Activated CD4-positive, alpha-beta T cell treated with anti-CD3 and anti-CD28 coated beads, Interleukin-2, amount 50 U/mL, for 48 hours (primary cell): ENCODE measurements around the gene PDE1C.
"Not testable (repeated sequence)": the region's sequence is repeated elsewhere in the genome, so short reads cannot be mapped to it uniquely, and the experiment has no call there.

Source experiments
- DNase-seq, 2 experiments: peaks; one replicate each; pipeline ENCODE4 v3.0.0-alpha.2; 2020

PDE1C gene

DNA sequence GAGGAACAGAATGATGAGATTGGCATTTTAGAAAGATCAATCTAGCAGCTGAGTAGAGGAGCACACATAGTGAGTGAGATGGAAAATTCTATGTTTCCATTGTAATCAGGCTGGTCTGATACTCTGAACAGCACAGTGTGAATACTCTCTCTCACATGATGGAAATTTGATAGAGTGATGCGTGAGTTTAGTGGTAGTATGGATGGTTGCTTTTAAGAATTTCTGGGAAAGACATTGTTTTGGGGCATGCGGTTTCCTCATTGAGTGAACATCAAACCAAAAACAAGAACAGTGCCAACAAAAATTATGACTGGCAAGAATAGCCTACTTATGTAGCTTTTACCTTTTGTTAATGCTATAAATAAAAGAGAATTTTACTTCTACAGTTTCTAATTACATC lies 183.2 kb downstream of the PDE1C start:
- DNase-seq: no peak

DNA sequence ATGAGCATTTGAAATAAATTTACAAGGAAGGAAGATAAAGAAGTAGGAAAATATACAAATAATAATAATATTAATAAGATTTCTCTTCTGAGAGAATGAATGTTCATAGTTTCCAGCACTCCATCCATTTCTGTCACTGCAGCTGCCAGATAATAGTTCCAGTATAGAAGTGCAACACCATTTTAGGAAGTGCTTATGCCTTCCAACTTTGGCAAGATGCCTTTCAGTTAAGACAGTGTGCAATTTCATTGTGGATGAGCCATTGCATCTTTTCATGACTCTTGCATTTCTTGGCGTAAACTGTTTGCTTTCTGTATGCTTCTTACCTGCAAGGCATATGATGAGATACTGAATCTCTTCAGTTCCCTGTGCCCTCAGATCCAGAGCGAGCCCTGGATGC lies 185.0 kb downstream of the PDE1C start:
- no peak for DNase-seq

DNA sequence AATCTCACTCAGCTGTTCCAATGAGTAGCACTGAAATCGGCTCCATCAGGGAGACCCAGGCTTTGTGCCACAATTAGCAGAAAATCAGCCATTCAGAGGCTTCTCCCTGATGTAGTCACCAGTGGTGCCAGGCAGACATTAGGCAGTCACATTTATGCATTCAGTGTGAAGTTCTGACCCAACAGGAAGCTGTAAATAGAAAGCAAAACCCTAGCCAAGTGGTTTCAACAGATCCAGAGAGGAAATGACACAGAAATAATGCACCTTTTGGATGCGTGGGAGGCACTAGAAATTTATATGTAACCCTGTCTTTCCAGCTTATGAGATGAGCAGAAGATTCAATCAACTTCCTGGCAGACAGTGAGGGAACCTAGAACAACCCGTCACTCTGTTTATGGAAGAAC lies 186.4 kb downstream of the PDE1C start:
- DNase-seq: no peak

DNA sequence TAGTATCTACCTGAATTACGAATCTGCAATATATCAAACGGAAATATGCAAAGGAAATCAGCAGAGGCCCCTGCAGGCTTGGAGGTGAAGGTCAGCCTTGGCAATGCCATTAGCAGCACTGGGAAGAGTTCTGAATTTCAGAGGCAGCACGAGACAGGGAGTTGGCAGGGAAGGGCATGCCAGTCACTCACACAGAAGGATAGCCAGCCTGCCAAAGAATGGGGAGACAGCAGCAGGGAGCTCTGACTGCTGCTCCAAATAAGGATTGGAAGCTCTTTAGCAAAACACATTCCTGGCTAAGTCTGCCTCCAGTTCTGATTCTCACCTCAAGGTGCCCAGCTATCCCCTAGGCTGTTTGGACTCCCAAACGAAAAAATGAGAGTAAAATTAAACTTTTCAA lies 188.0 kb downstream of the PDE1C start:
- no peak for DNase-seq

DNA sequence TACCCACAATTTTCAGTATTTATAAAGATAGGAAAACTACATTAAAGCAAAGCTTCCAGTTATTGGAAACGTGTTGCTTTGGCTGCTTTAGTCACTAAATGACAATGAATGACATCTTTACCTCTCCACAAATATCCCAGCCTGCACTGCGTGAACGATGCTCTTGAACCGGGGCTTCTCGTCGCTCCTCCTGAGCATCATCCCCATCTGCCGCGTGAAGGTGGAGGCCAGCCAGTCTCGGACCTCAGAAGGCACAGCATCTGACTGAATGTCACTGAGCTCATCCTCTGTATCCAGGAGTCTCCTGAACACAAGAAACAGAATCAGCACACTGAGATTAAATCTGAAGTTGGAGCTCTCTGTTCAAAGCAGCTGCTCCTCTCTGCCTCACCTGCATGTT lies 191.3 kb downstream of the PDE1C start:
- DNase-seq: no peak

DNA sequence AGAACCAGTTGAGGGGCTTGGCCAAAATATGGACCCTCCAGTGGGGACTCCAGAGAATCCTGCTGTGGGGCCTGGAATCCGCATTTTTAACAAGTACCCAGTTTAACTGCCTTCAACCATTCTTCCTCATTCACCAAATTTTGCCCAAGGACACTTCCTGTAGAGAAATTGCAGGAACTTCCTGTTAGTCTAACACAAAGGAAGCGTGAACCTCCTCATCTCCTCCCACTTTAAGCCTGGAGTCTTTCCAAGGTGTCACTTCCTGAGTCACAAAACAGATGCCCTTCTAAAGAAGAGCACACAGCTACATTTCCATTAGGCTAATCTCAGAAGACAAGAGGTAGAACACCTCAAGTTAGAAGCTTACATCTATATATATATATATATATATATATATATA lies 194.8 kb downstream of the PDE1C start:
- no peak for DNase-seq

DNA sequence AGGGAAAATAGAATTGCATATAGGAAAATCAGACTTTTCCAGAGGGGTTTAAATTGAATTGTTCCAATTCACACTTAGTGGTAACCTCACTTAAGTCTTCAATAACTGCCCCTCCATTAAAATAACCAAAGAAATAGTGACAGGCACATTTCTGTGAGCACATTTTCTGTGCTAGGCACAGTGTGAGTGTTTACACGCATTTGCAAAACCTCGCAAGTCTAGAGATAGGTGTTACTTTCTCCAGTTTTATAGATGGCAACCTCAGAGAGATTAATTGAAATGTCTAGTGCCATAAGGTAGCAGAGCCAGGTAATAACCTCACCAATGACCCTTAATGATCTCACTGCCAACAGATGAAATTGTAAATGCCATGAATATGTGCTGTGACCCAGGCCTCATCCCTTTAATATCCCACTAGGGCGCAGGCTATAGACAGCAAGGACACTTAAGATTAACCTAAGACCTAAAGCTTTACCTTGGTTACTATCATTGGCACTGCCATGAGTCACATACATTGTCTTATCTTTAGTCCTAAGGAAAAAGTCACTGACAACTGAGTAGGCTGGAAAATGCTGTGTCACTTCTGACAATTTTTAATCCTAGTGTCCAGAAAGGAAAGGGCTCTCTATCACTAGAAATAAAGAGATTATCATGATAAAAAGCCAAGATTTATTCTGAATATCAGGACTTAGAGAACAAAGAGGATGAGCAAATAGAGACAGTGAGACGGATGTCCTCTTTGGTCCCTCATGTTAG lies 195.4 kb downstream of the PDE1C start:
- DNase-seq: no peak

DNA sequence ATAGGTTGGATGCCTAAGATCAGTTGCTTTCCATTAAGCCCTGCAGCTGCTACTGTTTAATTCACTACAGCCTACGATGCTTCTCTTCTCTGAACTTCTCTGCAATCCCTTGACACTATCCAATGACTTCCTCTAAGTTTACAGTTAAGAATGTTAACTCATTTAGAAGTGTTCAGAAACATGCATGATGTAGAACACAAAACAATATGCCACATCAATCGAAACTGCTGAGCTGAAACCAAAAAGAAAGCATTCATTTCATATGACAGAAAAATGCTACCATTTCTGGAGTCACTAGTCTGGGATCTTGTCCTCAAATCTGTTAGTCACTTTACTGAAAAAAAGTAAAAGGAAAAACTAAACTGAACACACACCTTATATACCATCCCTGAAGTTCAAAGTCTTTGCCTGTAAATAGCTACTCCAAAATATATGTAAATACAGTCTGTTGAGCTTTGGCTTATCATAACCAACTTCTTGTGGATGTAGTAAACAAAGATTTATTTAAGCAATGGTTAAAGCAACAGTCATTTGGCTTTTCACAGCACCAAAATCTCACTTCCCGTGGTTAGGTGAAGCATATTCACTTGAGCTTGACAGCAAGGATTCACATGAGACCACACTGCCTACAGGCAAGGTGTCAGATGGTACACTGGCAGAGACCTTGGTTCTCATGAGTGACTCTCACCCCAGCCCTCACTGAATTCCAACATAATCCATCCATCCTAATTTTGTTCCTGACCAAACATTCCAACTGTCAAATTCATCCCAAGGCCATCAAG lies 196.2 kb downstream of the PDE1C start:
- DNase-seq: no peak

DNA sequence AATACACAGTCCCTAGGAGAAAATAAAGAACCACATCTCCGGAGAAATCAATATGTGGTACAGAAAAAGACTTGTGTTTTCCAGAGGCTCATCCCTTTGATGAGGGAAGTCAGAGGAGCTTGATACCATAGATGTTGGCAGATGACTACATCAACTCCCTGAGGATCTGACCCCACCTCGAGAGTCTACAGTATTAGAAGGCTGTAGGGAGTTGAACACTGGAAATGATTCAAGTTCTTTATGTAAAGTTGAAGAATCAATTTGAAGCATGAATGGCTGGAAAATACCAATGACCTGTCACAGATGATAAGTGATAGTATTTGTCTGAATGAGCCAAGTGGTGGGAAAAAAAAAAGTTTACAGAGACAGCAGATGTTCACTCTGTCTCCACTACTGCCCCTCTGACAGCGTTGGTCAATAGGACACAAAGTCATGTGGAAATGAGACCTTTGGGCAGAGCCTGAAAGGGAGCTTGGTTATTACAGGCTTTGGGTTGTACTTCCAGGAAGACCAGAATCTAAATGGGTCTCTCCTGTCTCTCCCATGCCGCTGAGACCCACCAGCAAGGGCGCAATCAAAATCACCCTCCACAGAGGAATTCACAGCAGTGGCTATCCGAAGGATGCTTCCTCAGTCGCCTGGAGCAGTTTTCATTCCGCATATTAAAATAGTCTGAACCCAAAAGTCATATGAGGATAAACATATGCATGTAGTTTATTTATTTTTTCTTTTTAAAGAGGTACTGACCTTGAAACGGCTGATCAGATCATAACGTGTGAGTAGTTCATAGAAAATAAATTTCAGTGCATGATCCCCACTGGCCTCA lies 197.4 kb downstream of the PDE1C start:
- DNase-seq: no peak

DNA sequence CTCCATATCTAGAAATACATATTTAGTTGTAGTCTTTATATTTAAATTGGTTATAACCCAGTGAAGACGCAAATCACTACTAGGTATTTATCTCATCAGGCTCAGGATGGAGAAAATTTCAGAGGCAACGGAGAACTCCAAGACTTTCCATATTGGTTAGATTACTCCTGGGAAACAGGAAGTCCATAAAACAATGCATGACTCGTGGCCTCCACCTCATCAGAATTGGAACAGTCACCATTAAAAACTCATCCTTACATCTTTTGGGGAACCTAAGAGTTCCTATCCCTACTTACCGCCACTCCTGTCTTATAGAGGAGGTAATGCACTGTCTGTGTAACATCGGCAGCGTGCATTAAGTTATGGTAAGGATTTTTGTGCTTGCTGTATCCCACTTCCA lies 205.6 kb downstream of the PDE1C start:
- DNase-seq: no peak

DNA sequence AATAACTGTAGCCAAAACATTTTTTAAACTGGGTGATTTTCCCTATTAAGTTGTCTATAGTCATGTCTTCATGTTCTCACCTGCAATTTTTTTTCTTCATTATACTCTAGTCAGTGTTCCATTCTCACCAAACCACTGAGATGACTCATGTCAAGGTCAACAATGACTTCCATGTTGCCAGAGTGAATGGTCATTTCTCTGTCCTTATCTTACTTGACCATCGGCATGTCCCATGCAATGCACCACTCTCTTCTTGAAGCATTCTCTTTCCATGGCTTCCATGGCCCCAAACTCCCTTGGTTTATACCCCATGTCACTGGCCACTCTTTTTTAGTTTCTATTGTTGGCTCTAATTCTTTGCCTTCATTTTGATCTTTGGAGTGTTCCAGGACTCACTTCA lies 209.3 kb downstream of the PDE1C start:
- DNase-seq: no peak

DNA sequence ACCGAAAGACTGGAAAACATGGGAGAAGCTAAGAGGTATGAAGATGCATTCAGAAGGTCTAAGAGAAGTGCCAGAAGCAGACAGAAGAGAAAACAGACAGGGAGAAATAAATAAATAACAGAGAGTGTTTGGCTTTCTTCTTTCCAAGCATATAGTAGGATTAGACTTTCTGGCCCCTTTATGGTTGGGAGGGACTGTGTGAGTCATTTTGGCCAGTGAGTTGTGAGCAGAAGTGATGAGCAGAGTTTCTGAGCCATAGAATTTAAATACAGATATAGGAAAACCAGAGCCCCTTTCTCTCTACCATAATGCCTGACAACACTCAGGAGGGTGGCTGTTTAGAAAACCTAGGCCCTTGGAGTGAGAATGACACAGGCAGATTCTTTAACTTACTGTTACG lies 212.2 kb downstream of the PDE1C start:
- DNase-seq: no peak

DNA sequence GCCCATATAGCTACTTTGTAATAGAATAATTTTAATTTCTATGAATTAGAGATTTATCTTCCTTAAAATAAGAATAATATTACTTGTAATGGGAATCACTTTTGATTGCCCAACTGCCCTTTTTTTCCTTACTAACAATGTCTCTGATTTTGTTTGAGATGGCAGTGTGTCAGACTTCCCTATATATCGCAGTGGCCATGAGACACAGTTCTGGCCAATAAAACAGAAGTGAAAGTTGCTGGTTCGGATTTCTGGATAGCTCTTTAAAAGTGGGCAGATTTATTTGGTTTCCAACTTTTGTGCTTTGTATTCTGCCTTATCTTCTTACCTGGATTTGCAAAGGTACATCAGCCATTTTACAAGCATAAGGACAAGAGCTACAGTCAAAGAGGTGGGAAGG lies 213.0 kb downstream of the PDE1C start:
- no peak for DNase-seq

DNA sequence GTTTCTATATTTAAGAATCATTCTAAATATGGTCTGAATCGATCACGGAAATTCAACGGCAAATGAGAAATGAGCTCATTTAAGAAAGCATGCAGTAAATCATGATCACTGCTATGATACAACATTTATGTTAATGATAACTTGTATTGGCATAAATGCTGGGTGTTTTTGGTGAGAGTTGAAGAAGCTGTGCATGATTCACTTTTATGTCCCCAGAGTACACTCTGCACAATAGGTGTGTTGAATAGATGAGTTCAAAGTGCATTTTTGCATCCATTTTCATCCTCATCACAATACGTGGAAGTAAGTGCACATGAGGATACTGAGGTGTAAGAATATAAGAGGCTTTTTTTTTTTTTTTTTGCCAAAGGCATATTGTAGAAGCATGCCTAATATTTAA lies 213.9 kb downstream of the PDE1C start:
- no peak for DNase-seq

DNA sequence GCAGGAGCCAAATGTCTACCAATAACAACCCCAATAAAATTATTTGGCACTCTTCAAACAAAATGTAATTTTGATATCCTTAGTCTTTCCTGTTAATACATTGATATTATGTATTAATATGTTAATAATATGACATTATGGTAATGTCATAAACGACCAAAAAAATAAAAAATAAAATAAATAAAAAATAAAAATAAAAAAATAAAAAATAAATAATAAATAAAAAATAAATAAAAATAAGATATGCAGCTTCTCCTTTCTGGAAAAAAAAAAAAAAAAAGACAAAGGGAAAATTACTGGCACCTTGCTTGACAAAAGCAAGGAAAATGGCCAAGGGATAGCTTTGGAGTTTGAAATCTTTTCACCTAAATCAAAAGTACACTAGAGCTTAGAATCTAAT lies 214.7 kb downstream of the PDE1C start:
- DNase-seq: no peak

DNA sequence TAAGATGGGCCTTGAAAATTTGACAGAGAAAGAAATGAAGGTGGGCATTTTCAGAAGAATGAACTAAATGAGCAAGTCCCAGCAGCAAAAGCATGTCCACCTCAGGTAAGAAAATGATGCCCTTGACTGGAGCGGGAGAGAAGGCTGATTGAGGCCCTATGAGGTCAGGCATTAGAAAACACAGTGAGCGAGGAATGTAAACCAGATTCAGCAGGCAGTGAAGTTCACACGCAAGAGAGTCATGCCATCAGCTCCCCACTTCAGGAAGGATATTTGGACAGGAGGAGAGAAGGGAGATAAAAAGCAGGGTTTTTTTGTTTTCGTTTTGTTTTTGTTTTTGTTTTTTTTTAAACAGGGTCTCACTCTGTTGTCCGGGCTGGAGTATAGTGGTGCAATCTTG lies 216.8 kb downstream of the PDE1C start:
- DNase-seq: no peak

DNA sequence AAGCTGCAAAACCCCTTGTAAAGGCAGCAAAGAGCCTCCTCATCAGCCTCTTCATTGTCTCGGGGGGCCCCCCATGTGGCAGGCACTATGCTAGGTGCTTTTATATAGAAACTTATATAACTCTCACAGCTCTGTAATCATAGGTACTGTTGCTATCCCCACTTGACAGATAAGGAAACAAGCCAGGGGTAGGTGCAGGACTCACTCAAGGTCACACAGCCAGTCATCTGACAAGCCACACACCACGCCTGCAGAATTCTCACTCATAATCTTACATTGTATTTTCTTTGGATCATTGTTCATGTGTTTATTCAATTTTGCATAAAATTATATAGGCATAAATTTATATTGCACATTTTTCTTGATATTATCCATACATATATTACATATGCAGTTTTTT lies 217.7 kb downstream of the PDE1C start:
- no peak for DNase-seq

DNA sequence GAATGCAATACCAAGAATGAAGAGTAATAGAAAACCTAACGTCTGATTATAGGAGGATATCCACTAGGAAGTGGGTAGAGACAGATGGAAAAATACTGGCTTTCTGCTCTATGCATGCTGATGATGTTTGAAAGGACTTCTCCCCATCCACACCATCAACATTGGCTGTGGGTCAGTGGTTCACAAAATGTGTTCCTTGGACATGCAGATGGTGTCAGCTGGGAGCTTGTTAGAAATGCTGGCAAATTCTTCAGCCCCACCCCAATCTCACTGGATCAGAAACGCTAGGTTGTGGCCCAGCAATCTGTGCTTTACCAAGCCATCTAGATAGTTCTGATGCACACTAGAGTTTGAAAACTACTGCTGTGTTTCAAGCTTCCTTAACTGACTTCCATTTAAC lies 219.1 kb downstream of the PDE1C start:
- DNase-seq: no peak

DNA sequence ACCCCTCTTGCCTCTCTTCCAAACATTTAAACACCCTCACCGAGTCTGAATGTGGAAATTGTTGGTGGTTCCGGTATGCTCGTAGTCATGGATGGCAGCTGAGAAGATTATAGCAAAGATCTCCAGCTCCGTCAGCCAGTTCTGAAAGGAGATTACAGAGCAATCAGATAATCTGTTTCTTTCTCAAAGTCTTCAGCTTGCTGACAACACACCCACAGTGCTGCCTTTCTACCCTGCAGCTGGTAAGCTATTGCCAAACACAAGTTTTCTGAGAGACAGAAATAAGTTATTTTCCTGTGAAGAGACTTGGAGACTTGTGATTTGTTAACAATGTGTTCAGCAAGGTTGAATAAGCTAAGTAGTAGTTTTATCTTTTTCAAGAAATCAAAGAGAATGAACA lies 219.6 kb downstream of the PDE1C start:
- no peak for DNase-seq

DNA sequence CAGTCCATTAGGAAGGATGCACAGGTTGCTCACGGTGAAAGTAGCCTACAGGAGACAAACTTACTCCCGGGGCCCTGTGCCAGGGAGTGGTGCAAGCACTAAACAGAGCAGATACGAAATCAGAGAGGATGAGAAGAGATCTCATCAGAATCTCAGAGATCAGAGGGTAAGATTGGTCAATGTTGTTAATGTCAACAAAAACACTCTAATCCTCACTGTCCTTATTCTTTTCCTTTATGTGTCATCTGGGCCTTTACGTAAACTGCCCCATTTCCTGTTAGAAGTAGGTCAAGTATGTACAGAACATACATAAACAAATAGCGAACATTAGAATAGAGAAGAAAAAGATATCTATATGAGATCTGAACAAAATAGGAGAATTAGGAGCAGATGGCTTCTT lies 220.1 kb downstream of the PDE1C start:
- DNase-seq: no peak

DNA sequence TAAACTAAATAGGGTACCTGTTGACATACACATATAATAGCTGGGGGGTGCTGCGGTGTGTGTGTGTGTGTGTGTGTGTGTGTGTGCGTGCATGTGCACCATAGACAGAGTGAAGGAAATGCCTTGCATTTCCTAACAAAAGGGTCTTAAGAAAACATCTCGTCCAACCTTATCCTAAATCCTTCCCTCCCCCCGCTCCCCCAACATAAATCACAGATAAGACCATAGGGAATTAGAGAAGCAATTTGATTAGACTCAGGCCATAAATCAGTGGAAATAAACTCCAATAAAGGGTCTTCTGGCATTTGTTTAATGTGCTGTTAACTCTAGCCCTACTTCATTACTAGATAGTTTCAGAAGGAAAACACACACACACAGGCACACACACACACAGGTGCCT lies 234.7 kb downstream of the PDE1C start:
- DNase-seq: no peak

DNA sequence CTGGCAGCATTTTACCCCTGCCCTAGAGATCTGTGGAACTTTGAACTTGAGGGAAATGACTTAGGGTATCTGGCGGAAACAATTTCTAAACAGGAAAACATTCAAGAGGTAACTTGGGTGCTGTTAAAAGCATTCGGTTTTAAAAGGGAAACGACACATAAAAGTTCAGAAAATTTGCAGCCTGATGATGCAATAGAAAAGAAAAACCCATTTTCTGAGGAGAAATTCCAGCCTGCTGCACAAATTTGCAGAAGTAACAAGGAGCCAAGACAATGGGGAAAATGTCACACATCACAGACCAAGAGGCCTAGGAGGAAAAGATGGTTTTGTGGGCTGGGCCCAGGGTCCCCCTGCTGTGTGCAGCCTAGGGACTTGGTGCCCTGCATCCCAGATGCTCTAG lies 236.6 kb downstream of the PDE1C start:
- not testable (repeated sequence) for DNase-seq

DNA sequence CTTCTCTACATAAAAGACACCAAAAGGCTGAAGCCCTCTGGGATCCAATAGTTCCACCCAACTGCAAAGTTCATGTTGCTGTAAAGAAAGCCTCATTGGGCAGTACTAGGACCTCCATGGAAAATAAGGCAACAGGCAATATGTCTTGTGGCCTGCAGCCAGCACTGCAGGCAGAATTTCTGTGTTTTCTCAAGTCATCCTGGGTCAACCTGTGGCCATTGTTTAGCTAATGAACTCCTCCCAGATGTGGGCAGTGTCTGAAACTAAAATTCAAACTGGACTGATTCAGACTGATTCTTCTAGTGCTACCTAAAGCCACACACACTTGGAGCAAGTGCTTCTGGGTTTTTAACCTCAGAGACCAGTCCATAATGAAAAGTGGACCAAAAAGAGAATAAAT lies 241.7 kb downstream of the PDE1C start:
- no peak for DNase-seq

DNA sequence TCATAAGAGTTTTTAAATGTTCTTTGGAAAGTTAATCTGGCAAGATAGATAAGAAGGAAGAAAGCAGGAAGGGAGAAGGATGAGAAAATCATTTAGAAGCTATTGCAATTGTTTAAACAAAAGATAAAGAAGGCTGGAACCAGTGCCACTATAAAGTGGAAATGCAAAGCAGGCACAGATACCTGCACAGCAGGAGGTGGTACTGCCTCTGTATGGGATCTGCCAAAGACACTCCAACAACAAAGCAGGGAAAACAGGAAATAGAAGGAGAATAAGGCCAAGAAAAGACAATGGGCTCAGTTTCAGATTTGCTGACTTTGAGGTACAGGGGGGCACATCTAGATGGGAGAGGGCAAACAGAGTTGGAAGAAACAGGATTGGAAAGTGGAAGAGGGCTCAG lies 244.6 kb downstream of the PDE1C start:
- DNase-seq: no peak
